ENCODE measurements around the gene KSR1.

DNA sequence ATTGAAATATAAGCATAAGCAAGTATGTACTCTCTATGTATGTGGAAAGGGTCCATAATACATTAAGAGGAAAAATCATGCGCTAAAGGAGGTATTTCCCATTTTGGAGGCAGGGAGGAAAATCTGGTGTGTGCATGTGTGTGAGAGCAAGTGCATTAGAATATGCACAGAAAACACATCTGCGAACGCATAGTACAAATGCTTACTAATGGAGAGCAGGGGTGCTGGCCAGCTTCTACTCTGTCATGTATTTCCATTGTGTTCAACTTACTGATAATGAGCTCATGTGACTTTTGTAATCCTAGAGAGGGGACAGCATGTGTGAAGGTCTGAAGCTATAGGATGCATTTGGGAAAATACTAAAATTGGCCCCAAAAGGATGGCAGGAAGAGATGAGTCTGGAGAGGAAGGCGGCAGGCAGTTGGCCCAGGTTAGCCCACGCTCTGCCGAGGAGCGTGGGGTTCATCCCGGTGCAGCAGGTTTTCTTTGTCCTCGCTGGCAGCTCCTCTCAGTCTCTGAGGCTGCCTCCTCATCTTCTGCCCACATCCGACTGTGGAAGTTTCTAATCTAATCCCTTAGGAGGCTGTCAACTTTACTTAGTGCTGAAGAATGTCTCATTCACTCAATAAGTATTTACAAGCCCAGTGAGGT is 17.8 kb upstream of the KSR1 start:
- no peak for TF ChIP-seq POLR2AphosphoS5 (IDR thresholded peaks at IDR 0.05)
- TF ChIP-seq, protein P1, sequence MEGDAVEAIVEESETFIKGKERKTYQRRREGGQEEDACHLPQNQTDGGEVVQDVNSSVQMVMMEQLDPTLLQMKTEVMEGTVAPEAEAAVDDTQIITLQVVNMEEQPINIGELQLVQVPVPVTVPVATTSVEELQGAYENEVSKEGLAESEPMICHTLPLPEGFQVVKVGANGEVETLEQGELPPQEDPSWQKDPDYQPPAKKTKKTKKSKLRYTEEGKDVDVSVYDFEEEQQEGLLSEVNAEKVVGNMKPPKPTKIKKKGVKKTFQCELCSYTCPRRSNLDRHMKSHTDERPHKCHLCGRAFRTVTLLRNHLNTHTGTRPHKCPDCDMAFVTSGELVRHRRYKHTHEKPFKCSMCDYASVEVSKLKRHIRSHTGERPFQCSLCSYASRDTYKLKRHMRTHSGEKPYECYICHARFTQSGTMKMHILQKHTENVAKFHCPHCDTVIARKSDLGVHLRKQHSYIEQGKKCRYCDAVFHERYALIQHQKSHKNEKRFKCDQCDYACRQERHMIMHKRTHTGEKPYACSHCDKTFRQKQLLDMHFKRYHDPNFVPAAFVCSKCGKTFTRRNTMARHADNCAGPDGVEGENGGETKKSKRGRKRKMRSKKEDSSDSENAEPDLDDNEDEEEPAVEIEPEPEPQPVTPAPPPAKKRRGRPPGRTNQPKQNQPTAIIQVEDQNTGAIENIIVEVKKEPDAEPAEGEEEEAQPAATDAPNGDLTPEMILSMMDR (IDR thresholded peaks at IDR 0.05; ENCODE audit: poor library complexity, severe bottlenecking): no peak
